ENCODE results near the gene CGB7.

The CGB7 gene

DNA sequence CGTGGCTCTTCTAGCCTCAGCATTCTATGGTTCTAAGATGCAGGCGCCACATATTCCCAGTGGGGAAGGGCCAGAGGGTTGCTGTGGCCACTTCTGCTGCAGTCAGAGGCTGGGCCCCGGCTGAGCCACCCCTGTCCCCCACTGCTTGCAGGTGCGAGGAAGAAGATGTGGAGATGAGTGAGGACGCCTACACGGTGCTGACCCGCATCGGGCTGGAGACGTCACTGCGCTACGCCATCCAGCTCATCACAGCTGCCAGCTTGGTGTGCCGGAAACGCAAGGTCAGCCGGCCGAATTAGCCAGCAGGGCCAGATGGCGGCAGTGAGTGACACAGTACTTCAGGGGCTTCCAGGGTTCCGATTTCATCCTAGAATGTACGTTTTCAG is 42.7 kb downstream of the CGB7 start:
- no peak for DNase-seq

DNA sequence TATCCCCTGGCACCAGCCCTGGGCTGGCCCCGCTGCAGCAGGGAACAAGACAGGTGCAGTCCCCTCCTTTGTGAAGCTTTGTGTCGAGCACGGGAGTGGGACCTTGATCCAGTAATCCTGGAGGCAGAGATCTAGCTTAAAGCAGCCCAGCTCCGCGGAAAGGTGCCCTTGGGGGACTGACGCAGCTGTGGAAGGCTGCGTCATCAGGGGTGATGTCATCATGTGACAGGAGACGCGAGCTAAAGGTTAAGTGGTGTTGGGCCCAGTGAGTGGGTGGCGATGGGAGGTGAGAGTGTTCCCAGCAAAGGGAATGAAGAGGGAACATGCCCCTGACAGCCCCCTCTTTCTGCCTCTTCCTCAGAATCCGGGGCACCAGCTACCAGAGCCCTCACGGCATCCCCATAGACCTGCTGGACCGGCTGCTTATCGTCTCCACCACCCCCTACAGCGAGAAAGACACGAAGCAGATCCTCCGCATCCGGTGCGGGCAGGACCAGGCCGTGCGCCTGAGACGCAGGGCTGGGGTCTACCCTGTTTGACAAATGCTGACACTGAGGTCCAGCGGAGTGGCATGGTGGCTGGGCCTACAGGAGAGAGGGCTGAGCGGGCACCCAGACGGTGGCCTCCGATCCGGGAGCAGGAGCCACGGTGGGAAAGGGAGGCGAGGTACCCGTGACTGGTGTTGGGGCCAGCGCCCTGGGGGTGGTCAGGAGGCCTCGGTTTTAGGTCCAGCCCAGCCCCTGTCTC is 43.3 kb downstream of the CGB7 start:
- no peak for DNase-seq

DNA sequence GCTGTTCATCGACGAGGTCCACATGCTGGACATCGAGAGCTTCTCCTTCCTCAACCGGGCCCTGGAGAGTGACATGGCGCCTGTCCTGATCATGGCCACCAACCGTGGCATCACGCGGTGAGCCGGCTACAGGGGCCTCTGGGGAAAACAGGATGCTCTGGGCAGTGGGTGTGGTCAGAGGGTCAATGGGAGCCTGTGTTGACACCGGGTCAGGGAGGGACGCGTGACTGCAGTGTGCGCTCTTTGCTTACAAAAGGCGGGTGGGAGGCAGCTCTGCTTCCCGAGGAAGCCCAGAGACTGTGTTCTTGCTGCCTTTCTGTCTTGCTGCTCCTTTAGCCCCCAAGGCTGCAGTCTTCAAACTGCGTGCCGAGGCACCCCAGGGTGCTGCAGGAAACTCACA is 46.4 kb downstream of the CGB7 start:
- DNase-seq = no peak

DNA sequence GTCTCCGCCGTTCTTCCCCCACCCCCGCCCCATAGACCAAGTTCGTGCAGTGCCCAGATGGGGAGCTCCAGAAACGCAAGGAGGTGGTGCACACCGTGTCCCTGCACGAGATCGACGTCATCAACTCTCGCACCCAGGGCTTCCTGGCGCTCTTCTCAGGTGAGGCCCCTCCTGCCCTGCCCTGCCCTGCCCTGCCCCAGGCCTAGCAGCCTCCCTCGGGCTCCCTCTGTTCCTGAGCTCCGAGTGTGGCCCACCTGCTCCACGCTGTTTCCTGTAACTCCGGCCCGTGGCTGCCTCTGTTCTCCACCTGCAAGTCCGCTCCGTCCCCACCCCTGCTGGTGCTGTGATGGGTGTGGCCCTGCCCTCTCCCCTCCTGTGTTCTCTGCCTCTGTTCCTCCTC is 47.1 kb downstream of the CGB7 start:
- DNase-seq = no peak

DNA sequence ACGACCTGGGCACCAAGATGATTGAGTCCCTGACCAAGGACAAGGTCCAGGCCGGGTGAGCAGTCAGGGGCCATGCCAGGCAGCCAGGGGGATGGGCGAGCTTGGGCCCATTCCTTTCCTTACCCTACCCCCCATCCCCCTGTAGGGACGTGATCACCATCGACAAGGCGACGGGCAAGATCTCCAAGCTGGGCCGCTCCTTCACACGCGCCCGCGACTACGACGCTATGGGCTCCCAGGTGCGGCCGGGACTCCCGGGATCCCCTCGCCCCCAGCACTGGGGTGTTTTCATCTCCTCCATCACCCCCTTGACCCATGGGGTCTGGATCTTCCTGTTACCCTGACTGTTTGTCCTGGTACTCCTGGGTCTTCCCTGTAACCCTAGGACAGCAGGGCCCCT is 47.7 kb downstream of the CGB7 start:
- DNase-seq = no peak

DNA sequence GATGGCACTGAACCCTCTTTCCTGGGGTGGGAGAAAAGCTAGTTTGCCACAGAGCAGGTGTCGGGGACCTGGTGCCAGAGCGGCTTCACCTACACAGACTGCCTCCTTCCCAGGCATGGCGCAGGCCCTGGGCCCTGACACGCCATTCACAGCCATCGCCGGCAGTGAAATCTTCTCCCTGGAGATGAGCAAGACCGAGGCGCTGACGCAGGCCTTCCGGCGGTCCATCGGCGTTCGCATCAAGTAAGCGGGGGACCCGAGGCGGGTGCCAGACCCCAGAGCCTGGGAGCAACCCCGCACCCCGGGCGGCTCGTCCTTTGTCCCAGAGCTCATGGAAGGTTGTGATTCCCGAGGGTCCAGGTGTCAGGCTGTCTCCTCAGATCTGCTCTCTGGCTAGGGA is 50.6 kb downstream of the CGB7 start:
- DNase-seq = no peak

DNA sequence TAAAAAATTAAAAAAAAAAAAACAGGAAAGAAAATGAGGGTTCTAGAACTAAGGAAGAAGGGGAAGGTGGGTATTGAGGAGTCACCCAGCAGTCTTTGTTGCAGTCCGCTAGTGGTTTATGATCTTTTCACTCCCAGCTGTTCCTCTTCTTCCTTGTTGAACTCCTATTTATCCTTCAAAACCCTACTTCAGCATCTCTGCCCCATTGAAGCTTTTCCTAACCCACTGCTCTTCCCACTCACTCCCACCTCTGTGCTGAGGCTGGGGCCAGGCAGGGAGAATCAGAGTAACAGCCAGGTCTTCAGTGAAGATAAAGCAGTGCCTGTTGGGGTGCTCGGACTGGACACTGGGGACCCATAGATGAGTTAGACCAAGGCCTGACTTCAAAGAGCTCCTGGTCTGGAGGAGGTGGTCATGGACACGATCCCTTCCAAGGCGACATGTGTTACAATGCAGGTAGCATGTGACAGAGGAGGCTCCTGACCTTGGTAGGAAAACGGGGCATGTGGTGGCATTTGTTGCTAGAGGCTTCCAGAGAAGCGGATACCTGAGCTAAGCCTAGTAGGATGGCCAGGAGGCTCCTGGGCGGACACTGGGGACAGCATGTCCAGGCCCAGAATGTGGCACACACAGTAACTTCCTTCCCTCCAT is 52.5 kb downstream of the CGB7 start:
- no peak for DNase-seq

All from NCI-H1048 (cell line).